Esophagus muscularis mucosa (tissue), 4 donors: Measurements from ENCODE around the gene ADCY10. TPM values are rescaled to one million over a fixed set of nuclear protein-coding genes. Genes with fewer than 3 reads are reported as not detected.
"Not testable (repeated sequence)": the region's sequence is repeated elsewhere in the genome, so short reads cannot be mapped to it uniquely, and the experiment has no call there.

Source experiments
- DNase-seq: peaks from one replicate; pipeline ENCODE4 v3.0.0-alpha.2; 2017; ENCODE audit errors: extremely low spot score
- H3K27ac ChIP-seq, 4 donors: fragments of 200-600 bp; sonication (generic); replicated peaks in 1 of 4; 1 replicate in 3 of 4; 2 replicates in 1 of 4; pipeline ENCODE4 v1.5.1; 2016 to 2019; ENCODE audit warnings: mild to moderate bottlenecking in 1 of 4
- H3K27me3 ChIP-seq, 4 donors: fragments of 200-600 bp; sonication (generic); one replicate each; pipeline versions ENCODE4 v1.5.1 to v1.6.0; 2016 to 2019
- H3K36me3 ChIP-seq, 4 donors: fragments of 200-600 bp; sonication (generic); one replicate each; pipeline ENCODE4 v1.5.1; 2016 to 2019
- H3K4me1 ChIP-seq, 4 donors: fragments of 200-600 bp; sonication (generic); one replicate each; pipeline ENCODE4 v1.5.1; 2016 to 2019
- H3K4me3 ChIP-seq, 4 donors: fragments of 200-600 bp; sonication (generic); 1 replicate in 2 of 4; 2 replicates in 2 of 4; pipeline ENCODE4 v1.5.1; 2016 to 2019; ENCODE audit warnings: mild to moderate bottlenecking in 4 of 4, moderate library complexity in 1 of 4
- H3K9me3 ChIP-seq, 4 donors: fragments of 200-600 bp; sonication (generic); 1 replicate in 3 of 4; 2 replicates in 1 of 4; pipeline ENCODE4 v1.5.1; 2016 to 2019
- EP300 ChIP-seq: sonication (generic); formaldehyde crosslinking; IDR thresholded peaks from one replicate; pipeline ENCODE4 v1.6.1; 2017; ENCODE audit warnings: antibody characterized with exemption
- POLR2A ChIP-seq: fragments of 450-650 bp; IDR thresholded peaks from one replicate; pipeline ENCODE4 v1.6.1; 2017; ENCODE audit warnings: antibody characterized with exemption, moderate library complexity, mild to moderate bottlenecking, low read depth
- POLR2AphosphoS5 ChIP-seq, 2 donors: sonication (generic); formaldehyde crosslinking; IDR thresholded peaks; one replicate each; pipeline ENCODE4 v1.6.1; 2017; ENCODE audit warnings: antibody characterized with exemption in 2 of 2
- WGBS: methylation state at CpG from one replicate; pipeline ENCODE4 v1.1.5; 2018; 5-methylcytosine and 5-hydroxymethylcytosine counted together
- intact Hi-C: fragments of 100-400 bp; cut with DNase I; formaldehyde crosslinking; loops from one replicate; pipeline ENCODE4 v1.15.1; 2023
- total RNA-seq, 4 donors: library from RNA; depleted of rRNA; stranded (reverse); fragments of >200 nt; gene quantifications; one replicate each; pipeline versions ENCODE4 v1.1.0 to v1.2.1, GENCODE V29; 2016
- TF ChIP-seq, protein P1 (sequence below), 3 experiments: fragments of 200-600 bp in 2 of 3; fragments of 450-650 bp in 1 of 3; sonication (generic) in 2 of 3; IDR thresholded peaks; one replicate each; pipeline ENCODE4 v1.5.1; 2017 to 2019; ENCODE audit warnings: antibody characterized with exemption in 3 of 3, mild to moderate bottlenecking in 2 of 3, moderate library complexity in 1 of 3

The ADCY10 gene
- total RNA-seq, 4 donors from 2014 or later, result under 0.01 to 0.29 (median 0.21) TPM

DNA sequence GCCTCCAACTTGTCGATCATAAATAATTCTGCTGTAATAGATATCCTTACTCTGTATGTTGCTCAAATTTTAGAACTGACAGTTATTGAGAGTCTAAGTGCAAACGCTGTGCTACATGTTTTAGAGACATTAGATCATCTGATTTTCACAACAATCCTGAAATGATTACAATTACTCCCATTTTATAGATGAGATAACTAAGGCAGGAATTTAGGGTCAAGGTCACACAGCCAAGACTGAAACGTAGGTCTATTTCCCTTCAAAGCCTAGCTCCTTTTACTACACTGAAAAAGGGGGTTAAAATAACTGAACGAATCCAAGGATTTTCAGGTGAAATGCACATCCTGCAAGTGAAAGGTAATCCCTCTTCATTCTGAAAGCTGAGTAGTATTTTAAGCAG is 19.9 kb upstream of the ADCY10 start:
- intact Hi-C loops, result no loop called here
- Histone ChIP-seq H3K4me3 (peak overlapping the region in 3 of 4 donors; percentile 86 to 98 (median 93)), H3K27ac (peak overlapping the region; percentile 90 to 99 (median 98)), H3K36me3 (no peaks in the 10 kb centered on the region), H3K9me3 (no peaks in the 10 kb centered on the region), H3K27me3 (no peaks in the 10 kb centered on the region), H3K4me1 (peaks cover 22 to 56% (median 45%) of the 10 kb centered on the region in 4 donors)
- 51% methylated on average over 4 of the region's 4 CpGs for WGBS
- TF ChIP-seq POLR2A (no peak), EP300 (no peak), POLR2AphosphoS5 (IDR thresholded peaks at IDR 0.05) (no peak)
- TF ChIP-seq, protein P1, sequence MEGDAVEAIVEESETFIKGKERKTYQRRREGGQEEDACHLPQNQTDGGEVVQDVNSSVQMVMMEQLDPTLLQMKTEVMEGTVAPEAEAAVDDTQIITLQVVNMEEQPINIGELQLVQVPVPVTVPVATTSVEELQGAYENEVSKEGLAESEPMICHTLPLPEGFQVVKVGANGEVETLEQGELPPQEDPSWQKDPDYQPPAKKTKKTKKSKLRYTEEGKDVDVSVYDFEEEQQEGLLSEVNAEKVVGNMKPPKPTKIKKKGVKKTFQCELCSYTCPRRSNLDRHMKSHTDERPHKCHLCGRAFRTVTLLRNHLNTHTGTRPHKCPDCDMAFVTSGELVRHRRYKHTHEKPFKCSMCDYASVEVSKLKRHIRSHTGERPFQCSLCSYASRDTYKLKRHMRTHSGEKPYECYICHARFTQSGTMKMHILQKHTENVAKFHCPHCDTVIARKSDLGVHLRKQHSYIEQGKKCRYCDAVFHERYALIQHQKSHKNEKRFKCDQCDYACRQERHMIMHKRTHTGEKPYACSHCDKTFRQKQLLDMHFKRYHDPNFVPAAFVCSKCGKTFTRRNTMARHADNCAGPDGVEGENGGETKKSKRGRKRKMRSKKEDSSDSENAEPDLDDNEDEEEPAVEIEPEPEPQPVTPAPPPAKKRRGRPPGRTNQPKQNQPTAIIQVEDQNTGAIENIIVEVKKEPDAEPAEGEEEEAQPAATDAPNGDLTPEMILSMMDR (IDR thresholded peaks at IDR 0.05), result no peak
- no peak for DNase-seq

DNA sequence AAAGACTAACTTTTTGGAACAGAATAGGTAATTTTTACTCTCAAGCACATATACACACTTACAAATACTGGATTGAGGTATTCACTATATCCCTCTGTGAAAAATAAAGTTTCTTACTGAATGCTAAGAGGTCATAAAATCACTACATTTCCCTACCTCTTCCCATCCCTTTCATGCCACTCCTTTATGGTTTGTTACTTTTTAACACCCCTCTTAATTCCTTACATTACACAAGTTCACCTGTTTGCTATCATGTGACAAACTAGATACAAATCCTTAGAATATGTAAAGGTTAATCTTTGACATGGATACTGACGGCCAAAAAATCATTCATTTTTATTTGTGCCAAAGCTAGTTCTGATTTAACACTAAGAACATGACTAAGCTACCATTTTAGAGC is 15.8 kb upstream of the ADCY10 start:
- Histone ChIP-seq H3K4me3 (no peak overlapping the region), H3K27ac (no peak overlapping the region), H3K9me3 (no peaks in the 10 kb centered on the region), H3K27me3 (no peaks in the 10 kb centered on the region), H3K36me3 (no peaks in the 10 kb centered on the region), H3K4me1 (peaks cover 22 to 60% (median 45%) of the 10 kb centered on the region in 4 donors)
- no peak for DNase-seq
- TF ChIP-seq EP300 (no peak), POLR2AphosphoS5 (IDR thresholded peaks at IDR 0.05) (no peak), POLR2A (no peak)
- TF ChIP-seq, protein P1 (IDR thresholded peaks at IDR 0.05), result no peak
- intact Hi-C loops, result no loop called here
- 65% methylated on average over 1 of the region's 1 CpG for WGBS

DNA sequence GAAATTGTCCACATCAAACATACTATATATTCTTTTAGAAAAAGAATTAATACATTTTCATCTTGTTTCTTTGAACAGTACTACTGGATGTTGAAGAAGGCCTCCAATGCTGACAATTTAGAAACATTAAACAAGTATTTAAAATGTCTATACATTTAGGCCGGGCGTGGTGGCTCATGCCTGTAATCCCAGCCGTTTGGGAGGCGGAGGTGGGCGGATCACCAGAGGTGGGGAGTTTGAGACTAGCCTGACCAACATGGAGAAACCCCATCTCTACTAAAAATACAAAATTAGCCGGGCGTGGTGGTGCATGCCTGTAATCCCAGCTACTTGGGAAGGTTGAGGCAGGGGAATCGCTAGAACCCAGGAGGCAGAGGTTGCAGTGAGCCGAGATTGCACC is 15.0 kb upstream of the ADCY10 start:
- H3K27me3 ChIP-seq, DNase-seq, H3K9me3 ChIP-seq, H3K27ac ChIP-seq, H3K36me3 ChIP-seq, intact Hi-C loops, H3K4me3 ChIP-seq: not testable (repeated sequence)
- peaks cover 18 to 52% (median 37%) of the 10 kb centered on the region in 4 donors for H3K4me1 ChIP-seq
- 95% methylated on average over 9 of the region's 9 CpGs for WGBS

DNA sequence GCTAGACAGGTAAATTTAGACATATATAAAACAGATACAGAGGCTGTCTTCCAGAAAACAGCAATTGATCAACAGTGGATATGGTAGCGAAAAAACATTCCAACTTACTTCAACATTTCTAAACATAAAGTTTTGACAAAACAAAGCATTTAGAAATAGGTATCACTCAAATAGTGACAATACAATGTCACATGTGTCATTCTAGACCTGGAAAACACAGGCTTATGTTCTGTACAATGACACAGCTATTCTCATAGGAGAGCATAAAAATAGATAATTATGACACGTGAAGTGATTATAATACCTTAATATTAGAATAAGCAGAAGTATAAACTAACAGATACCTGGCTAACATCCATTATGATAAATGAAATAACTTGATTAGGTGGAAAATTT is 14.5 kb upstream of the ADCY10 start:
- intact Hi-C loops, result no loop called here
- no peak for TF ChIP-seq POLR2AphosphoS5 (IDR thresholded peaks at IDR 0.05)
- TF ChIP-seq, protein P1 (IDR thresholded peaks at IDR 0.05), result no peak
- TF ChIP-seq EP300, result no peak
- no peak for TF ChIP-seq POLR2A
- H3K27ac ChIP-seq, result no peak overlapping the region

DNA sequence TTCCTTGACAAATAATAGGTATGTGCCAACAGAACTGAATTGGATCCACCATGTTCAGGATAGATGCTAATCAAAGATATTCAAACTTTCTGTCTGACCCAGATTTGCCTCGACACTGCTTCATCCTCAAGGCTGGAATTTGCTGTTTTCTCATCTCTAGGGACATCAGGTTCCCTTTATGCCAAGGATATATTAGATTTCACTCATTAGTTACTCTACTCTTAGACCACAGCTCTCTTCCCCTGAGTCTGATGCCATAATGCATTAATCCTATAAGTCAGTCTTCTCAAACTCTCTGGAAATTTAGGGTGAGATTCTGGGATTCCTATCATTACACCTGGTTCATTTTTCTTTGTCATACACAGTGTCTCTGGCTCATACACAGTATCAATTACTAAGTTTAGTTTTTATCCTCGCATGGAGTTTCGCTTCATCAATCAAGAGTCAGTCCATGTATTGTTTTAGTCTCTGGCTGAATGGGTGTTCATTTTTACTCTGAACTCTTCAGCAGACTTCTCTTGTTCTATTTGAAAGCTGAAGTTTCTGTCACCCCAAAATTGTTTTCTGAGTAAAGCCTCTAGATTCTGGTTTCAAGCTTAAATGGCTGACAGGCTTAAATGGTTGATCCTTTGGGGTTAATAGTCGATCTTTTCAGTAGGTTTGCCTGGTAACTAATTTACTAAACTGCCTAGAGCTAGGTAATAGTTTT is 13.3 kb upstream of the ADCY10 start:
- Histone ChIP-seq H3K27me3 (no peaks in the 10 kb centered on the region), H3K36me3 (no peaks in the 10 kb centered on the region), H3K9me3 (no peaks in the 10 kb centered on the region), H3K27ac (no peak overlapping the region), H3K4me1 (peaks cover 10 to 41% (median 31%) of the 10 kb centered on the region in 4 donors), H3K4me3 (no peak overlapping the region)
- no peak for DNase-seq
- TF ChIP-seq, protein P1 (IDR thresholded peaks at IDR 0.05), result no peak
- TF ChIP-seq EP300, result no peak
- TF ChIP-seq POLR2A, result no peak
- TF ChIP-seq POLR2AphosphoS5 (IDR thresholded peaks at IDR 0.05), result no peak
- WGBS, result 85% methylated on average over 4 of the region's 4 CpGs
- intact Hi-C loops, result no loop called here

More for the DNA sequence above, 14.5 kb upstream of the ADCY10 start:
- WGBS, result 80% methylated on average over 2 of the region's 2 CpGs
- Histone ChIP-seq H3K27me3 (no peaks in the 10 kb centered on the region), H3K9me3 (no peaks in the 10 kb centered on the region), H3K4me3 (no peak overlapping the region), H3K4me1 (peaks cover 15 to 47% (median 34%) of the 10 kb centered on the region in 4 donors), H3K36me3 (no peaks in the 10 kb centered on the region)
- no peak for DNase-seq
